ENCODE data around the gene TMEM39B. TPM values are rescaled to one million over a fixed set of nuclear protein-coding genes. Genes with fewer than 3 reads are reported as not detected.
"Not testable (repeated sequence)": the region's sequence is repeated elsewhere in the genome, so short reads cannot be mapped to it uniquely, and the experiment has no call there.

Gene TMEM39B
- total RNA-seq, 4 donors from 2014 or later: 6.0 to 7.9 (median 6.9) TPM

- no peaks in the 10 kb centered on the region for H3K27me3 ChIP-seq
- peaks cover 30% of the 10 kb centered on the region for H3K4me1 ChIP-seq
- TF ChIP-seq POLR2AphosphoS5 (IDR thresholded peaks at IDR 0.05) (no peak), CTCF (IDR thresholded peaks at IDR 0.05) (no peak), POLR2A (IDR thresholded peaks at IDR 0.05) (no peak), EP300 (IDR thresholded peaks at IDR 0.05) (no peak)
- 91% methylated on average over 9 of the region's 9 CpGs for WGBS
- DNase-seq (ENCODE audit: low spot score in 2 of 2): no peak
- no peaks in the 10 kb centered on the region for H3K9me3 ChIP-seq
- no peak overlapping the region for H3K4me3 ChIP-seq
- H3K36me3 ChIP-seq: peaks cover 11% of the 10 kb centered on the region
- H3K27ac ChIP-seq: no peak overlapping the region
These were observed 34.0 kb downstream of the TMEM39B start for GRCh38 chr1:32106663-32107275.

GRCh38 chr1:32107742-32108661 lies 35.3 kb downstream of the TMEM39B start, which contains the start of gene KPNA6:
Gene KPNA6, plus strand, starts transcription at chr1:32108056. Its CDS starts 75 bp downstream, at chr1:32108131.
- DNase-seq (ENCODE audit: low spot score in 2 of 2): peak; percentile 93
- WGBS: under 1% methylated on average over 30 of the region's 45 CpGs
- no peak for TF ChIP-seq CTCF (IDR thresholded peaks at IDR 0.05)
- TF ChIP-seq POLR2A (IDR thresholded peaks at IDR 0.05): peak in 1 of 2 donors; percentile 64
- TF ChIP-seq POLR2AphosphoS5 (IDR thresholded peaks at IDR 0.05): peak; percentile 79 to 97 (median 81)
- TF ChIP-seq EP300 (IDR thresholded peaks at IDR 0.05): no peak
- no peaks in the 10 kb centered on the region for H3K9me3 ChIP-seq
- H3K4me1 ChIP-seq: peaks cover 42% of the 10 kb centered on the region
- H3K36me3 ChIP-seq: peaks cover under 1% of the 10 kb centered on the region
- no peaks in the 10 kb centered on the region for H3K27me3 ChIP-seq
- peak within 1 kb of the TSS; percentile 66 for H3K4me3 ChIP-seq
- peak within 1 kb of the TSS; percentile 90 for H3K27ac ChIP-seq

GRCh38 chr1:32111040-32111623 lies 38.4 kb downstream of the TMEM39B start:
- Histone ChIP-seq H3K36me3 (no peaks in the 10 kb centered on the region), H3K27ac (no peak overlapping the region), H3K9me3 (no peaks in the 10 kb centered on the region), H3K4me3 (no peak overlapping the region), H3K27me3 (no peaks in the 10 kb centered on the region), H3K4me1 (peaks cover 51% of the 10 kb centered on the region)
- DNase-seq (ENCODE audit: low spot score in 2 of 2): no peak
- TF ChIP-seq CTCF (IDR thresholded peaks at IDR 0.05) (no peak), POLR2AphosphoS5 (IDR thresholded peaks at IDR 0.05) (no peak), EP300 (IDR thresholded peaks at IDR 0.05) (no peak)
- WGBS: 66% methylated on average over 2 of the region's 2 CpGs

GRCh38 chr1:32111789-32112188 lies 39.0 kb downstream of the TMEM39B start:
- Histone ChIP-seq H3K4me1 (peaks cover 57% of the 10 kb centered on the region), H3K27me3 (no peaks in the 10 kb centered on the region), H3K36me3 (no peaks in the 10 kb centered on the region), H3K9me3 (no peaks in the 10 kb centered on the region), H3K4me3 (no peak overlapping the region), H3K27ac (no peak overlapping the region)
- DNase-seq (ENCODE audit: low spot score in 2 of 2): no peak
- TF ChIP-seq EP300 (IDR thresholded peaks at IDR 0.05): no peak
- no peak for TF ChIP-seq POLR2A (IDR thresholded peaks at IDR 0.05)

GRCh38 chr1:32112806-32113375 lies 40.2 kb downstream of the TMEM39B start:
- Histone ChIP-seq H3K27me3 (no peaks in the 10 kb centered on the region), H3K4me3 (no peak overlapping the region), H3K36me3 (no peaks in the 10 kb centered on the region), H3K9me3 (no peaks in the 10 kb centered on the region), H3K4me1 (peaks cover 59% of the 10 kb centered on the region), H3K27ac (no peak overlapping the region)
- no peak for DNase-seq (ENCODE audit: low spot score in 2 of 2)
- WGBS: 84% methylated on average over 5 of the region's 5 CpGs
- TF ChIP-seq POLR2AphosphoS5 (IDR thresholded peaks at IDR 0.05) (no peak), CTCF (IDR thresholded peaks at IDR 0.05) (no peak), EP300 (IDR thresholded peaks at IDR 0.05) (no peak), POLR2A (IDR thresholded peaks at IDR 0.05) (no peak)

- not testable (repeated sequence) for H3K36me3 ChIP-seq; H3K4me3 ChIP-seq; H3K27me3 ChIP-seq; H3K27ac ChIP-seq; DNase-seq (ENCODE audit: low spot score in 2 of 2); H3K9me3 ChIP-seq
- H3K4me1 ChIP-seq: peaks cover 59% of the 10 kb centered on the region
- 91% methylated on average over 4 of the region's 4 CpGs for WGBS
These were observed 40.7 kb downstream of the TMEM39B start for GRCh38 chr1:32113436-32113835.

Measured in suprapubic skin (tissue), 4 donors.